ENCODE data around the gene TLL2.

DNA sequence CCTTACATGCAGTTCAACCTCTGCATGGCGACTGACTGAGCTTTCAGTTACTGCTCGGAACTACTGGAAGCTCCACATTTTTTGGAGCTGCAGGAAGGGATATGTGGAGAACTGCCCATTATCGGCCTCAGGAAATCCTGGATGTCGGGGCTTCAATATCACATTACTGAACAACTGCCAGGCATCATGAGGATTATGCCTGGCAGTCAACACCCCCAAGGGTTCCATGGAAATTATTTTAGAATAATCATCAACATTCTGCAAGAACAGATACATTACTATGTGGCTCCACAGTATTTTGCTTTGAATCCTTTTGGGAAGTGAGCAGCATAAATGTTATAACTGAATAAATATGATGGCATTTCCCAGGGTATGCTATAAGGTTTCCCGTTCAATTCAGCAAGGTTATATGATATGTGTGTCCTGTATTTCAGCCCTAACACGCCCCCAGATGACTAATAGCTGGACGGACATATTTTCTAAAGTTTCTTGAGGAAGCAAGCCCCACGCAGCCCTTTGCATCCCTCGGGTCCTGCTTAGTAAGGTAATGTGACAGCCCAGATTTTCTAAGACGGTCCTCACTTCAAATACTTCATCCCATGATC, 101.9 kb downstream of the TLL2 start:
- TF ChIP-seq CEBPB (IDR thresholded peaks at IDR 0.05; ENCODE audit: low read depth, low read length) (no peak), CTCF (conservative IDR thresholded peaks at IDR 0.05; ENCODE audit: low read depth, low read length) (no peak), POLR2A (IDR thresholded peaks at IDR 0.05; ENCODE audit: low read depth, low read length) (no peak), BHLHE40 (IDR thresholded peaks at IDR 0.05; ENCODE audit: low read depth, low read length) (no peak), CHD1 (IDR thresholded peaks at IDR 0.05; ENCODE audit: low read depth, low read length) (no peak), MXI1 (IDR thresholded peaks at IDR 0.05; ENCODE audit: borderline replicate concordance, low read depth, low read length) (no peak), FOS (IDR thresholded peaks at IDR 0.05; ENCODE audit: low read depth, low read length) (no peak), RCOR1 (IDR thresholded peaks at IDR 0.05; ENCODE audit: insufficient replicate concordance, low read length) (no peak), ELK1 (IDR thresholded peaks at IDR 0.05; ENCODE audit: borderline replicate concordance, low read depth, low read length) (no peak), RAD21 (IDR thresholded peaks at IDR 0.05; ENCODE audit: low read length) (no peak), NFE2L2 (IDR thresholded peaks at IDR 0.05; ENCODE audit: low read depth, low read length) (no peak)
